GM18868 (cell line): ENCODE results near the gene RASA3.

ENCODE experiments used
- ATAC-seq: cut with Tn5 transposase; IDR thresholded peaks from one replicate; pipeline ENCODE4 v1.9.1; 2021; ENCODE audit warnings: mild to moderate bottlenecking, moderate library complexity; ENCODE audit not compliant: unreplicated experiment

The RASA3 gene

GRCh38 chr13:114057166-114058050, 75.0 kb downstream of the RASA3 start:
- ATAC-seq, result no peak

GRCh38 chr13:114056205-114057013, 76.0 kb downstream of the RASA3 start:
- no peak for ATAC-seq

GRCh38 chr13:114055766-114056165, 76.7 kb downstream of the RASA3 start:
- ATAC-seq, result no peak

GRCh38 chr13:114054830-114055439, 77.5 kb downstream of the RASA3 start:
- no peak for ATAC-seq

- ATAC-seq, result no peak
Measured at GRCh38 chr13:114054264-114054663, 78.2 kb downstream of the RASA3 start.

- ATAC-seq, result no peak
Measured at GRCh38 chr13:114053026-114053425, 79.4 kb downstream of the RASA3 start.

GRCh38 chr13:114050536-114051450, 81.6 kb downstream of the RASA3 start:
- ATAC-seq, result no peak

- ATAC-seq, result no peak
Measured at GRCh38 chr13:114049626-114050101, 82.8 kb downstream of the RASA3 start.

GRCh38 chr13:114049026-114049425, 83.4 kb downstream of the RASA3 start:
- ATAC-seq, result peak; percentile 66

GRCh38 chr13:114048443-114048842, 84.0 kb downstream of the RASA3 start:
- ATAC-seq, result no peak

GRCh38 chr13:114047358-114047881, 85.0 kb downstream of the RASA3 start:
- no peak for ATAC-seq

GRCh38 chr13:114046431-114046975, 85.9 kb downstream of the RASA3 start:
- no peak for ATAC-seq

- ATAC-seq, result no peak
Measured at GRCh38 chr13:114045113-114045735, 87.2 kb downstream of the RASA3 start.

GRCh38 chr13:114044486-114044885, 87.9 kb downstream of the RASA3 start:
- ATAC-seq, result no peak

GRCh38 chr13:114043421-114044053, 88.9 kb downstream of the RASA3 start:
- ATAC-seq, result peak; percentile 96

- ATAC-seq, result no peak
Measured at GRCh38 chr13:114042066-114042815, 90.2 kb downstream of the RASA3 start.

- ATAC-seq, result no peak
Measured at GRCh38 chr13:114041493-114041892, 90.9 kb downstream of the RASA3 start.
